GM19035 (cell line): ENCODE data around the gene OR13J1.
"Not testable (repeated sequence)": the region's sequence is repeated elsewhere in the genome, so short reads cannot be mapped to it uniquely, and the experiment has no call there.

ENCODE experiments used
- ATAC-seq: cut with Tn5 transposase; IDR thresholded peaks from one replicate; pipeline ENCODE4 v1.9.1; 2021; ENCODE audit not compliant: unreplicated experiment

OR13J1 gene

DNA sequence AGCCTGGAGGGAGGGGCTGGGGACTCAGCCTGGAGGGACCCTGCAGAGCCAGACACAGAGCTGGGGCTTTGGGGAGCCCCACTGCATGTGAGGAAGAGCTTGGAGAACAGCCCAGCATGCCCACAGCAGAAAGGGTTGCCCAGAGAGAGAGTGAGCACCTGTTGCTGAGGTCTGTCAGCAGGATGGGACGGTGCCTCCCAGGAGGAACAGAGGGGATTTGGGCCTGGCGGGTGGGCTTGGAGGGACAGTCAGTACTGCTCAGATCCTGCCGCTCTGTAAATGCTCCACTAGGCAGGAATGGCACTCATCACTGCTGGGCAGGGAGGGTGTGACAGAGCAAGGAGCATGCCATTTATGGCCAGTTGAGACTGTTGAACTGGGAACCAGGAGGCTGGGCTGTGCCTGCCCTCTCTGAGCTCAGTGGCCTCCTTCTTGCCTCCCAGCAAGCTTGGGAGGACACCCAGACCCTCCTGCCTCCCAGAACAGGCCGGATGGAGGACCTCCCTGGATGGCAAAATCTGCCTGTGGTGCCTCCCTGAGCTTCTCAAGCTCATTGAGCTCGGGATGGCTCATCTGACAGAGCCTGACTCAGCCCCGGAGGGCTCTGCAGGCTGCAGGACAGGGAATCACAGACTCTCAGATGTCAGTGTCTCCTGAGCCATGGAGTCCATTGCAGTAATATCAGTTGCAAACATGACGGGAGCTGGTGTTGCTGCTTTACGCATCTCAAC, 35.0 kb upstream of the OR13J1 start:
- no peak for ATAC-seq

DNA sequence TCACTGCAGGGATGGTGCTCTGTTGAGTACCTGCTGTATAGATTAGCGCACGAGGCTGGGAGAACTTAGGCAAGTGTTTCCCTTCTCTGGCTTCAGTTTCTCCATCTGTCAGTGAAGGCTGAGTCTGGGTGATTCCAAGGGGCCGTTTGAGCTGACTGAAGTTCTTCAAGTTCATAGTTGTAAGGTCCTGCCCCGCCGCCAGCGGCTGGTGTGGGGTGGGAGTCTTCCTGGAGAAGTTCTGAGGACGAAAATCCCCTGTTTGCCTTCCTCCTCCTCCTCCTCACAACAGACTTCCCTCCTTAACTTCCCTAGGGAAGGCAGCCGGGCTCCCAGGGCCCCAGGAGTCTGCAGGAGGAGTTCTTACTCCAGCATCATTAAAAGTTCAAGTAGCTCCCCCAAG, 34.1 kb upstream of the OR13J1 start:
- no peak for ATAC-seq

DNA sequence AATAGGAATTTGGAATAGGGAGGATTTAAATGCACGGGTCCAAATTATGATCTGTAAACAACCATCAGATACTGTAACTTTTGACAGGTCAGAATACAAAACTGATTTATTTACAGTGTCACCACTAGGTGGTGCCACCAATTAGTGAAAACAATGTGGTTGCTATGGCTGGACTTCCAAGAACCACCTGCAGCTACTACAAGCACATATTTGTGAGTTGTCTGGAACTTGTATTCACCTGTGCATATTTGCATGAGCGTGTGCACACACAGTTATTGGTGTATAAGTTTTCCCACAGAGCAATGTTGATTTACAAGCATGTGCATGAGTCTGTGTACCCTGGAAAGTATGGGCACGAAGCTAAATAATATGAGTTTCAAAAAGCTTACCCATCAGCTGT, 32.8 kb upstream of the OR13J1 start:
- ATAC-seq: no peak

DNA sequence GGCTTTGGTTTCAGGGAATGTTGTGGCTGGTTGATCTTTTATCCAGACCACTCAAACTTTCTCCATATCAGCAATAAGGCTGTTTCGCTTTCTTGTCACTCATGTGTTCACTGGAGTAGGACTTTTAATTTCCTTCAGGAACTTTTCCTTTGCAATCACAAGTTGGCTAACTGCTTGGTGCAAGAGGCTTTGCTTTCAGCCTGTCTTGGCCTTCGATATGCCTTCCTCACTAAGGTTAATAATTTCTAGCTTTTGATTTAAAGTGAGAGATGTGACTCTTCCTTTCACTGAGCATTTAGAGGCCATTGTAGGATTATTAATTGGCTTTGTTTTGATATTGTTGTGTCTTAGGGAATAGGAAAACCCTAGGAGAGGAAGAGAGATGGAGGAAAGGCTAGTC, 28.8 kb upstream of the OR13J1 start:
- ATAC-seq: no peak

DNA sequence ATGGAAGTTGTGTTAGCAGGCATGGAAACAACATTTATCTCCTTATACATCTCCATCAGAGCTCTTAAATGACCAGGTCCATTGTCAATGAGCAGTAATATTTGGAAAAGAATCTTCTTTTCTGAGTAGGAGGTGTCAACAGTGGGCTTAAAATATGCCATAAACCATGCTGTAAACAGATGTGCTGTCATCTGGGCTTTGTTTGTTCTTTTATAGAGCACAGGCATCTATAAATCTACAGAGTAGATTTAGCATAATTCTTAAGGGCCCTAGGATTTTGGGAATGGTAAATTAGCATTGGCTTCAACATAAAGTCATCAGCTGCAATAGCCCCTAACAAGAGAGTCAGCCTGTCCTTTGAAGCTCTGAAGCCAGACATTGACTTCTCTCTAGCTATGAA, 28.1 kb upstream of the OR13J1 start:
- ATAC-seq: no peak

DNA sequence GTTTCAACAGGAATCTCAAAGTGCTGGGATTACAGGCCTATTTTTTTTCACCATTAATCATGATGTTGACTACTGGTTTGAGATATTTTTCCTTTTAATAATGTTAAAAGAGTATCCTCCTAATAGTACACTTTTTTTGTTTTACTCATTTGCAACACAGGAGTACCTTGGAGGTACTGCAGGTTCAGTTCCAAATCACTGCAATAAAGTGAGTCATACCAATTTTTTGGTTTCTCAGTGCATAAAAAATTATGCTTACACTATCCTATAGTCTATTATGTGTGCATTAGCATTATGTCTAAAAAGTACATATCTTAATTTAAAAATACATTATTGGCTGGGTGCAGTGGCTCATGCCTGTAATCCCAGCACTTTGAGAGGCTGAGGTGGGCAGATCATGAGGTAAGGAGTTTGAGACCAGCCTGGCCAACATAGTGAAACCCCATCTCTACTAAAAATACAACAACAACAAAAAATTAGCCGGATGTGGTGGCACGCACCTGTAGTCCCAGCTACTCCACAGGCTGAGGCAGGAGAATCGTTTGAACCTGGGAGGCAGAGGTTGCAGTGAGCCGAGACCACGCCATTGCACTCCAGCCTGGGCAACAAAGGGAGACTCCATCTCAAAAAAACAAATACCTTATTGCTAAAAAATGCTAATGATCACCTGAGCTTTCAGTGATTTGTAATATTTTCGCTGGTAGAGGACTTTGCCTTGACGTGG, 27.3 kb upstream of the OR13J1 start:
- not testable (repeated sequence) for ATAC-seq

DNA sequence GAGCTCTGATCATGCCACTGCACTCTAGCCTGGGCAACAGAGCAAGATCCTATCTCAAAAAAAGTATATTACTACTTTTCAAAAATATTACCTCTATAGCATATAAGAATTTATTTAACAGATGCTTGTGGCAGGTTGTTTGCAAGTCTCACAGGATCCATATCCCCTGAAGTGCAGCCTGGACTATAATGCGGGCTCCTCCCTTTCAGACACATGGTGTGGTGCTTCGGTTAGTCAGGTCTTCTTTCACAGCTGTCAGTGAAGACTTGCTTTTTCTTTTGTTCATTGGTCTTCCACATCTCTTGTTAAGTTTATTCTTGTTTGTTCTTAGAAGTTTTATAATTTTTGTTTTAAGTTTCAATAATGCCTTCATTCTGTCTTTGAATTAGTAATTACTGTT, 26.4 kb upstream of the OR13J1 start:
- no peak for ATAC-seq

DNA sequence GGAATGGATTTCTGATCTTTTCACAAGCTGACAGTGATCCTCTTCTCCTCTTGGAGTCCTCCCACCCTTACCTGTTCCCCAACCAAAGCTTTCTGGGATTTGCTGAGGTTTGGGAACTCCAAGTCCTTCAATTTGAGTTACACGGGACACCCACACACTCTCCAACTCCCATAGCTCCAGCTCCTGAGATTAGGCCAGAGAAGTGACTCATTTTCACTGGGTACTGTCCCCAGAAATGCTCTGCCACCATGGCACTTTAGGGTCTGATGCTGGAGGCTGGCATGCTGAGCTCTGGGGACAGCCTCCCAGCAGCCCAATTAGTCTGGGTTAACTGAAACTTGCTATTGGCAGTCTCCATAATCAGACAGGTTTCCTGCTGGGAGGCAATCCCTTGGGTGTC, 21.9 kb upstream of the OR13J1 start:
- ATAC-seq: no peak

DNA sequence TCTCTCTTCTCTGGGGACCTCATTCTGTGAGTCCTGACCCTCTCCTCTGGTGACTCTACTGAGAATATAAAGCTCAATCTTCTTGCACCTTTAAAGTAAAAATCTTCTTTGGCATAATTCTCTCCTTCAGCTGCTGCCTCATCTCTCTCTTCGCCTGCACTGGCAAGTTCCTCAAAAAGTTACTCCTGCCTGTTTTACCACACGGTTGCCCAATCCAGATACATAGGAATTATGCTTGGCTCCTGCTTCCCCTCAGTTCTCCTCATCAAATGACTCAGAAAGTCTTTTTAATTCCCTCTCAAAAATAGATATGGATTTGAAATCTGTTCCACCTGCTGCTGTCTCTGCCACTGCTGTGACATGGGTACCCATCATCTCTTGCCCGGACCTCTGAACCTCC, 21.4 kb upstream of the OR13J1 start:
- no peak for ATAC-seq

DNA sequence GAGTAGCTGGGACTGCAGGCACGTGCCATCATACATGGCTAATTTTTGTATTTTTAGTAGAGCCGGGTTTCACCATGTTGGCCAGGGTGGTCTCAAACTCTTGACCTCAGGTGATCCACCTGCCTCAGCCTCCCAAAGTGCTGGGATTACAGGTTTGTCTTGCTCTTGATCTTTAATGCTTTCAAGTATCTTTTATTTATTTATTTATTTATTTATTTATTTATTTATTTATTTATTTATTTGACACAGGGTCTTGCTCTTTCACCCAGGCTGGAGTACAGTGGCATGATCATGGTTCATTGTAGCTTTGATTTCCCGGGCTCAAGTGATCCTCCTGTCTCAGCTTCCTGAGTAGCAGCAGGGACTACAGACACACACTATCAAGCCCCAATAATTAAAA, 14.7 kb upstream of the OR13J1 start:
- not testable (repeated sequence) for ATAC-seq

DNA sequence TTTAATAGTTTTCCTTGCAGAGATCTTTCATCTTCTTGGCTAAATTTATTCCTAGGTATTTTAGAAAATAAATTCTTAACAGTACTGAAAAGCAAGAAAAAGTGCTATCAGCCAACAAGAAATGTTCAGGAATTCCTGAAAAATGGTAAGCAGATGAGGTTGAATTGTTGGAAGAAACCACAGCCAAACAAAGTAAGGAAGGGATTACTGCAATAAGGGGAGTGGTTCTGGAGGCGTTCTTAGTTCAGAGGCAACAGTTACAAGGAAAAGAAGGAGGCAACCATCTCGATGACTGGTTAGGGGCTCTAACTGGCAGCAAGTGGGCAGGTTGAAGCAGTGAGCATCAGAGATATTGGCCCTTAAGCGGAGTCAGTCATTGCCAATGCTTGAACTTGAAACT, 12.8 kb upstream of the OR13J1 start:
- no peak for ATAC-seq

DNA sequence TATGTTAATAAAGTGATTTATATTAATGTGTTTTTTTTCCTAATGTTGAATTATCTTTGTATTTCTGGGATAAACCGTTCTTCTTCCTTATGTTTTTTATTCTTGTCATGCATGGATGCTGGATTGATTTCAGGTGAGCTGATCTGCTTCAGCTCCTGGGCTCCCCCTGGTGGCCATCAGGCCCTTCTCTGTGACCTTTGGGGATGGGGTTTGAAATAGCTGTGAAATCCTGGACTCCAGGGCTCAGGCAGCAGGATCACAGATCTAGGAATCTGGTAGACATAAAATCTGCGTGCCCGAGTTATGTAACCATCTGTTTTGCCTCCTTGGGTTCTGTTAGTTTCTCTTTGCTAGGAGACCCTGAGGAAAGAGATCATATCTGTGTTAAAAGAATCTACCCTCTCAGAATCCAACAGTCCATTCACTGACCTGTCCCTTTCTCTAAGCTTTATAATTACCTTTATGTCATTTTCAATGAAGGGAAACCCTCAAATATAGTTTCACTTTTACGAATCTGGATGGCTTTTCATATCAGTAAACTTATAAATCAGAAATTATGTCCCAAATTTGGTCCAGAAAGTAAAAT, 12.2 kb upstream of the OR13J1 start:
- no peak for ATAC-seq

DNA sequence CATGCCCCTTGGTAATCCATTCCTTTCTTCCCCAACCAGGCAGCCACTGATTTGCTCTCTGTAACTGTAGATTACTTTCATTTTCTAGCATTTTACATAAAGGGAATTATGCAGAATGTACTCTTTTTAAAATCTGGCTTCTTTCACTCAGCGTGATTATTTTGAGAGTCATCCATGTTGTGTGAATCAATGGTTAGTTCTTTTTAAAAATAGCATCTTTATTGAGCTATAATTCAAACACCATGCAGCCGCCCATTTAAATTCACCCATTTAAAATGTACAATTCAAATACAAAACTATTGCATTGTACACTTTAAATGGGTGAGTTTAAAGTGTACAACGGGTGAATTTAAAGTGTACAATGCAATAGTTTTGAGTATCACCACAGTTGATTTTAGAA, 2.3 kb upstream of the OR13J1 start:
- no peak for ATAC-seq

DNA sequence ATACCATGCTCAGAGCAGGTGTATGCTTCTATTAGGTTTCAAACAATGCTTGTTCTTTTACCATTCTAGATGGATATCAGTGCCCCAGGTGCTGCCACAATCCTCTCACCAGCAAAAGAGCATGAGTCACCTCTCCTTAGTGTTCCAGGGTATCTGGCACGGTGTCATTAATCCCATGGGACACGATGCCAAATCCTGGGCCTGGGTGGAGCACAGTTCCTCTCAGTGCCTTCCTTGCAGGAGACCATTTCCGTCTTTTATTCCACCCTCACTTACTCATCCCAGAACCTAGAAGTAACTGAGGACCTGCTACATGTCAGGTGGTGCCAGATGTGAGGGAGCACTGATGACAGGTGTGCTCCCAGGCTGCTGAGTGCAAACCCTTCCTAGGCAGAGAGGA, 1.3 kb upstream of the OR13J1 start:
- ATAC-seq: no peak

DNA sequence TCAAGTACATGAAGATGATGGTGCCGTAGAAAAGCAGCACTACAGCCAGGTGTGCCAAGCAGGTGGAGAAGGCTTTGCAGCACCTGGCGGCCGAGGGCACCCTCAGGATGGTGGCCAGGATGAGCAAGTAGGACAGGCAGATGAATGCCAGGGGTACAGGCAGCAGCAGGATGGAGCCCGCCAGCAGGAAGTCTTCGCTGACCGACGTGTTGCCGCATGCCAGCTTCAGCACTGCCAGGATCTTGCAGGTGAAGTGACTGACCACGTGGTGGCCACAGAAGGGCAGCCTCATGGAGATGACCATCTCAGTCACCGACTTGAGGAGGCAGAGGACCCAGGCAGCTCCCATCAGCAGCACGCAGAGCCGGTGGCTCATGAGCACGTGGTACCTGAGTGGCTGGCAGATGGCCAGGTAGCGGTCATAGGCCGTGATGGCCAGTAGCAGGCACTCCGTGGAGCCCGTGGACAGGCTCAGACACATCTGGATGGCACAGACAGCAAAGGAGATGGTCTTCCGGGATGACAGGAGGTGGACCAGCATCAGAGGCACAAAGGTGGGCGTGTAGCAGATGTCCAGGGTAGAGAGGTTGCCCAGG, 482 bp downstream of the OR13J1 start:
- no peak for ATAC-seq

DNA sequence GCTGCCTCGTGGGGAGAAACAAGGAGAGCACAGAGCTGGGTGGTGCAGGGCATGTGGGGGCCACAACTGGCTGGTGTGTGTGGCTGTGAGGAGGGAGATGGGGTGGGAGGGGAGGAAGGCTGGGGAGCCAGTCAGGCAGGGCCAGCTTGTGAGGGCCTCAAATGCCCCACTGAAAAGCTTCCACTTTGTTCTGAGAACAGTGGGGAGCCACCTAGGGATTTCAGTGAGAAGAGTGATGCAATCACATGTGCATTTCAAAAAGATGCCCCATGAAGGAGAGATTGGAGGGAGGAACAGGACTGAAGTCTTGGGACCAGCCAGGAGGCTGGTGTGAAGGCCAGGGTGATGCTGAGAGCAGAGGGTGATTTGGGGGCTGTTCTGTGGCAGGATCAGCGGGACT, 1.3 kb downstream of the OR13J1 start:
- ATAC-seq: no peak

DNA sequence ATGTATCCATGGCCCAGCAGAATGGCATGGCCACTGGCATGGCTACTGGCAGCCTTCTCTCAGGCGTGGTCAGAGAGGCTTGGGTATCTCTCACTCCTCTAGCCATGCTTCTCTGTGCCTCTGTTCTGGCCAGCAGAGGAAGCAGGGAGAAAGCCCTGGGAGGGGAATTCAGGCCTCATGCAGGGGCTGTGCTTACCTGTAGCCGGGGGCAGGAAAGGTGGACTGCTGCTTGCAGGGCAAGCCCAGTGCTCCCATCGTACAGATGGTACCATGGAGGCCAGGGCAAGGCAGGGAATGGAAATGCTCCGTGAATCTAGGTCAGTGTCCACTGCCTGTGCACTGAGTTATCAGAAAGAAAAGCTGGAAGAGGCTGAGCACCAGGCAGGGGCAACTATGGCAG, 2.7 kb downstream of the OR13J1 start:
- no peak for ATAC-seq

DNA sequence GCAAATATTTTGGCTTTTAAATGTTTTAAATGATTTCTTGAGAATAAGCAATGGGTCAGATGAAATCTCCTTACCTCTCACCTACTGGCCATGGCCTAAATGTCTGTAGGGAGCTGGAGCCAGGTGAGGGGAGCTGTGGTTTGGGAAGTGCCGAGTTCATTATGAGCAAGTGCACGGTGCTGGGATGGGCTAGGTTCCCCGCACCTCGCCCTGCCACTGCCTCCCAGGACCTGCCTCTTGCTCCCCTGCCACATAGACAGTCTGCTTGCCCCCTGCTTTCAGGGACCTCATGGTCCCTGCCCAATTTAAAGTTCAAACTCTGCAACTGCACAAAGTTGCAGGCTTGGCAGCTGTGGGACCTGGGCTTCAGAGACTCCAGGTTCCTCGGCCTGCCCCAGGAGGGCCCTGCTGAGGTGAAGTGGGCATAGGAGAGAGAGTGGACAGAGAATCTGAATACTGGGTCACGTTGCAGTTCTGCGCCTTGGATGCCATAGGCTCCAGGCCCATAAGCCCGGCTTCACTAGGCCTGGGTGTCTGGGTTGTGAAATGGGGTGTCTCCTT, 5.4 kb downstream of the OR13J1 start:
- ATAC-seq: no peak

DNA sequence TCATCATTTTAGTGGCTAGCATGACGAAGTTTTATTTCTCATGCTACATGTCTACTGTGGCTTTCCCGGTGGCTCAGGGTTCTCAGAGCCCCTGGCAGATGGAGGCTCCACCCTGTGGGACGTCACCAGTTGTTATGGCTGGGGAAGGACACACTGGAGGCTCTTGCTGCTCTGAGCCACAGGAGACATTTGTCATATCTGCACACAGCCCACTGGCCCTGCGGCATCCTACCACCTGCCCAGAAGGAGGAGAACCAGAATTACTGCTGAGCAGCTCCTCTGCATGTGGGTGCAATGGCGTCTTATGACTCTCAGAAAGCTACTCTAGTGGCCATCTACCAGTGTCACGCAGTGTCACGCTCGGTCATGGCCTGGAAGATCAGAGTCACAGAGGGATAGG, 6.6 kb downstream of the OR13J1 start:
- ATAC-seq: no peak

DNA sequence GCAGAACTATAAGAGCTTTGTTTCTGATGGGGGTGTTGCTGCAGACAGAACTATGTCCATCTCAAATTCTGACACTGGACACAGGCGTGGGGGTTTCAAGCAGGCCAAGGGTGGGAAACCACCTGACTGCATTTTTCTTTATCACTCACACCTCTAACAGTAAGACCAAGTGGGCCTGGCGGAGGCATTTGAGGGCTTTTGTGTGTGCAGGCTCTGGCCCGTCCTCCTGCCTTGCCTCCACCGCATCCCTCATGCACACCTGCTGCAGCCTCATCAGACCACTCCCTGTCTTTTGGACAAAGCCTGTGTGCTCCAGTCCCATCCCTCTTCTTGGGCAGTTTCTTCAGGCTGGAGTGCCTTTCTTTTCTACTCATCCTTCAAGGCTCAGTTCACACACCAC, 7.9 kb downstream of the OR13J1 start:
- no peak for ATAC-seq

DNA sequence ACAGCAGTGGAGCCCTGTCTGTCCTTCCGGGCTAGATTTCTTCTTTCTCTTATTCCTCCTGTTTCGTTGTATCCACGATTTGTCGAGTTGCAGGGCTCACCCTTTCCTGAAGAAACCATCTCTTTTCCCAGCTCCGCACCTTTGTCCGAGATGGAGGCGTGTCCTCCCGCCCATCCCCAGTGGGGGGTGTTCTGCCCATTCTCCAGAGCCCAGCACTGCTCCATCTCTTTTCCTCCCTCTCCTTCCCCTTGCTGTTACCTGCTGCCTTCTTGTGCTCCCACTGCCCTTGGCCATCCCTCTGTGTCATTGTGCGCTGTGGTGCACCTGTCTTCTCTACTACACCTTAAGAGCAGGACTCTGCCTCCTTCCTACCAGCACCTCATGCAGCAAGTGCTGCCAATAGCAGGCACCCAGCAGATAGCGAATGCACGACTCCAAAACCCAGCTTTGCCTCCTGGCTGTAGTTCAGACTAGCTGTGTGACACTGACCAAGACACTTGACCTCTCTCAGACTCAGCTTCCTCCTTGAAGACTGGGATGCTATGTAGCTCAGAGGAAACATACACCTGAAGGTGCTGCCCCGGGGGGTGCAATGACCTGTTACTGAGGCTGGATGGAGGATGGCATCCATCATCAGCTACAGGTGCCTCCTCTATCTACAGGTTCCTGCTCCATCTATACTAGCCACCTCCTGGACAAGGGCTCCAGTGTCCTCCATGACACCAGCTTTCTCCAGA, 8.9 kb downstream of the OR13J1 start:
- no peak for ATAC-seq
